MM.1S (cell line): ENCODE measurements around the gene KIAA1755.

Source experiments
- DNase-seq: peaks from one replicate; pipeline ENCODE4 v3.0.0-alpha.2; 2015
- H2AFZ ChIP-seq: fragments of 300-600 bp; sonication (generic); 2 replicates; pipeline ENCODE4 v1.6.0; 2016; ENCODE audit warnings: antibody characterized with exemption, low read length
- H3F3A ChIP-seq: fragments of 300-600 bp; sonication (generic); 2 replicates; pipeline ENCODE4 v1.6.1; 2016; ENCODE audit warnings: mild to moderate bottlenecking, antibody characterized with exemption, low read length, moderate library complexity, mixed read lengths; ENCODE audit not compliant: insufficient read depth
- H3K27ac ChIP-seq: fragments of 300-600 bp; sonication (generic); 2 replicates; pipeline ENCODE4 v1.5.1; 2016; ENCODE audit warnings: mild to moderate bottlenecking, low read length
- H3K27me3 ChIP-seq: fragments of 300-600 bp; sonication (generic); replicated peaks from 2 replicates; pipeline ENCODE4 v1.6.0; 2016; ENCODE audit warnings: low read length; ENCODE audit not compliant: insufficient read depth
- H3K36me3 ChIP-seq: fragments of 300-600 bp; sonication (generic); replicated peaks from 2 replicates; pipeline ENCODE4 v1.6.1; 2016; ENCODE audit warnings: mild to moderate bottlenecking, low read length, mixed read lengths; ENCODE audit not compliant: insufficient read depth
- H3K4me1 ChIP-seq: fragments of 300-600 bp; sonication (generic); 2 replicates; pipeline ENCODE4 v1.6.1; 2016; ENCODE audit warnings: low read length, mixed read lengths
- H3K4me2 ChIP-seq: fragments of 300-600 bp; sonication (generic); 2 replicates; pipeline ENCODE4 v1.6.0; 2016; ENCODE audit warnings: low read depth, low read length
- H3K4me3 ChIP-seq: fragments of 300-600 bp; sonication (generic); 2 replicates; pipeline ENCODE4 v1.5.1; 2016; ENCODE audit warnings: low read length, mixed read lengths
- H3K79me2 ChIP-seq: fragments of 300-600 bp; sonication (generic); 2 replicates; pipeline ENCODE4 v1.6.1; 2016; ENCODE audit warnings: mixed run types, low read length, mixed read lengths
- H3K9ac ChIP-seq: fragments of 300-600 bp; sonication (generic); 2 replicates; pipeline ENCODE4 v1.6.1; 2016; ENCODE audit warnings: low read length, mixed read lengths
- H3K9me2 ChIP-seq: fragments of 300-600 bp; sonication (generic); replicated peaks from 2 replicates; pipeline ENCODE4 v1.6.1; 2016; ENCODE audit warnings: mild to moderate bottlenecking, low read length, mixed read lengths; ENCODE audit not compliant: insufficient read depth
- H3K9me3 ChIP-seq: fragments of 300-600 bp; sonication (generic); replicated peaks from 2 replicates; pipeline ENCODE4 v1.6.1; 2016; ENCODE audit warnings: mild to moderate bottlenecking, low read length, mixed read lengths; ENCODE audit not compliant: insufficient read depth
- H4K20me1 ChIP-seq: fragments of 300-600 bp; sonication (generic); 2 replicates; pipeline ENCODE4 v1.6.1; 2016; ENCODE audit warnings: mild to moderate bottlenecking, low read length, moderate library complexity, mixed read lengths; ENCODE audit not compliant: insufficient read depth
- EZH2 ChIP-seq: fragments of 300-600 bp; sonication (generic); optimal IDR thresholded peaks from 2 replicates; pipeline ENCODE3; 2017; ENCODE audit warnings: low read depth, mild to moderate bottlenecking, antibody characterized with exemption, low read length, mixed read lengths
- EZH2phosphoT487 ChIP-seq: fragments of 300-600 bp; sonication (generic); IDR thresholded peaks from 2 replicates; pipeline ENCODE4 v1.6.1; 2018; ENCODE audit warnings: antibody characterized with exemption, low read length
- TF ChIP-seq, protein P1 (sequence below): fragments of 300-600 bp; sonication (generic); IDR thresholded peaks from 2 replicates; pipeline ENCODE4 v1.5.1; 2016; ENCODE audit warnings: antibody characterized with exemption, low read length, mixed read lengths

KIAA1755 gene

DNA sequence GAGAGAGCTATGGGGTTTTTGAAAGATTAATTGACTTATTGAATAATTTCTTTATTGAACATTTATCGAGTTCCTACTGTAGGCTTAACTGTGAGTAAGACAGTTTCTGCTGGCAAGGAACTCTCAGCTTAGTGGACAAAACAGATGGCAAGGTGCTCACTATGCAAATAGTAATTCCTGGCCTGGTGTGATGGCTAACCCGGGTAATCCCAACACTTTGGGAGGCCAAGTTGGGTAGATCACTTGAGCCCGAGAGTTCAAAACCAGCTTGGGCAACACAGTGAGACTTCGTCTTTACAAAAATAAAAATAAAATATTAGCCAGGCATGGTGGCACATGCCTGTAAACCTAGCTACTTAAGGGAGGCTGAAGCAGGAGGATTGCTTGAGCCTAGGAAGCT lies 82.0 kb downstream of the KIAA1755 start:
- Histone ChIP-seq H3K9me3 (no peaks in the 10 kb centered on the region), H3K4me1 (peaks cover 10% of the 10 kb centered on the region; the same call in 1 of the 2 replicates), H3K27me3 (0 out of 2 replicates have a peak, but pooled peaks cover 3% of the 10 kb centered on the region), H3K4me3 (no peak overlapping the region), H3K27ac (no peak overlapping the region), H4K20me1 (no peaks in the 10 kb centered on the region), H3K9ac (no peak overlapping the region), H3K79me2 (no peaks in the 10 kb centered on the region), H3K4me2 (no peak overlapping the region), H3F3A (no peaks in the 10 kb centered on the region), H2AFZ (no peak overlapping the region), H3K9me2 (no peaks in the 10 kb centered on the region), H3K36me3 (no peaks in the 10 kb centered on the region)
- no peak for DNase-seq
- TF ChIP-seq EZH2phosphoT487 (no peak), EZH2 (no peak)
- TF ChIP-seq, protein P1, sequence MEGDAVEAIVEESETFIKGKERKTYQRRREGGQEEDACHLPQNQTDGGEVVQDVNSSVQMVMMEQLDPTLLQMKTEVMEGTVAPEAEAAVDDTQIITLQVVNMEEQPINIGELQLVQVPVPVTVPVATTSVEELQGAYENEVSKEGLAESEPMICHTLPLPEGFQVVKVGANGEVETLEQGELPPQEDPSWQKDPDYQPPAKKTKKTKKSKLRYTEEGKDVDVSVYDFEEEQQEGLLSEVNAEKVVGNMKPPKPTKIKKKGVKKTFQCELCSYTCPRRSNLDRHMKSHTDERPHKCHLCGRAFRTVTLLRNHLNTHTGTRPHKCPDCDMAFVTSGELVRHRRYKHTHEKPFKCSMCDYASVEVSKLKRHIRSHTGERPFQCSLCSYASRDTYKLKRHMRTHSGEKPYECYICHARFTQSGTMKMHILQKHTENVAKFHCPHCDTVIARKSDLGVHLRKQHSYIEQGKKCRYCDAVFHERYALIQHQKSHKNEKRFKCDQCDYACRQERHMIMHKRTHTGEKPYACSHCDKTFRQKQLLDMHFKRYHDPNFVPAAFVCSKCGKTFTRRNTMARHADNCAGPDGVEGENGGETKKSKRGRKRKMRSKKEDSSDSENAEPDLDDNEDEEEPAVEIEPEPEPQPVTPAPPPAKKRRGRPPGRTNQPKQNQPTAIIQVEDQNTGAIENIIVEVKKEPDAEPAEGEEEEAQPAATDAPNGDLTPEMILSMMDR = no peak

DNA sequence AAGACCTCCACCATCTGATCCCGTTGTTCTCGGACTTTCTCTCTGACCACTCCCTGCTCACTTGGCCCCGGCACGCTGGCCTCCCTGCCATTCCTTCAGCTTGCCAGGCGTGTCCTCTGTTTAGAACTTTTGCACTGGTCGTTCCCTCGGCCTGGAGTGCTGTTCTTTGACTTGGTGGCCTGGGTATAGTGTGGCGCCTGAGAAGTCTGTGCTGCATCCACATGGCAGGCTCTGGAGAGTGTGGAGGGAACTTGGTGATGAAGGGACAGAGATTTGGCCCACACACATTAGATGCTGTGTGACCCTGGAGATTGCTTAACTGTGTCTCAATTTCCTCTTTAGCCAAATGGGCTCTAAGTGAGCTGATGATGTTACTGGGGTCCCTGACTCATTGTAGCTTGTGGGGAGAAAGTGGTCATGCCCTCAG lies 82.5 kb downstream of the KIAA1755 start:
- no peak for TF ChIP-seq EZH2phosphoT487
- TF ChIP-seq, protein P1 = no peak
- TF ChIP-seq EZH2 = no peak
- H3K27ac ChIP-seq = no peak overlapping the region

DNA sequence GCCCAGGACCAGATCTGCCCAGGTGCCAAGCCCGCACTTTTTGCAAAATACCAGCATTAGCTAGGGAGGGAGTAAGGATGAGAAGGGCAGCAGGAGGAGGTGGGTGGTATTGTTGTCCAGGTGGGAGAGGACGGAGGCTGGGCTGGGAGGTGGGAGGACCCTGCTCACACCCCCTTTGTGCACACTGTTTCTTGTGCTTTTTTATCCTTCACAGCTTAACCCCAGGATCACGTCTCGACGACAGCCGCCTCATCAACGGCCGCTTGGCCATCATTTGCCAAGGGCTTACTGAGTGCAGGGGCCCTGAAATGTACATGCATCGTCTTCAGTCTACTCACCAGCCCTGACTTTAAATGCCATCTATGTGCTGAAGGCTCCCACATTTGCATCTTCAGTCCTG lies 83.3 kb downstream of the KIAA1755 start:
- Histone ChIP-seq H3K9me3 (no peaks in the 10 kb centered on the region), H3K4me2 (no peak overlapping the region), H3F3A (no peaks in the 10 kb centered on the region), H3K36me3 (no peaks in the 10 kb centered on the region), H2AFZ (no peak overlapping the region), H4K20me1 (no peaks in the 10 kb centered on the region), H3K79me2 (no peaks in the 10 kb centered on the region), H3K9me2 (no peaks in the 10 kb centered on the region), H3K9ac (no peak overlapping the region), H3K27me3 (0 out of 2 replicates have a peak, but pooled peaks cover 3% of the 10 kb centered on the region), H3K4me3 (no peak overlapping the region), H3K27ac (no peak overlapping the region), H3K4me1 (peaks cover 10% of the 10 kb centered on the region; the same call in 1 of the 2 replicates)
- no peak for DNase-seq
- TF ChIP-seq, protein P1 = no peak
- TF ChIP-seq EZH2 (no peak), EZH2phosphoT487 (no peak)

More for the DNA sequence above, 82.5 kb downstream of the KIAA1755 start:
- Histone ChIP-seq H3K4me3 (no peak overlapping the region), H3K4me1 (peaks cover 10% of the 10 kb centered on the region; the same call in 1 of the 2 replicates), H3F3A (no peaks in the 10 kb centered on the region), H3K27me3 (0 out of 2 replicates have a peak, but pooled peaks cover 3% of the 10 kb centered on the region), H3K9ac (no peak overlapping the region), H3K36me3 (no peaks in the 10 kb centered on the region), H2AFZ (no peak overlapping the region), H3K9me3 (no peaks in the 10 kb centered on the region), H3K4me2 (no peak overlapping the region), H4K20me1 (no peaks in the 10 kb centered on the region), H3K79me2 (no peaks in the 10 kb centered on the region), H3K9me2 (no peaks in the 10 kb centered on the region)
- DNase-seq = no peak
